Measurements from ENCODE around the gene ABCC11. TPM values are rescaled to one million over a fixed set of nuclear protein-coding genes. Genes with fewer than 3 reads are reported as not detected.

The ABCC11 gene
- total RNA-seq, 4 donors from 2014 or later: 0.09 to 0.57 (median 0.19) TPM; not detected in 1

- 57 to 59% methylated on average over 1 to 3 of the region's 9 CpGs for WGBS, 2 donors
- Histone ChIP-seq H3K27ac (no peak overlapping the region), H3K36me3 (no peaks in the 10 kb centered on the region), H3K4me1 (no peaks in the 10 kb centered on the region), H3K27me3 (peaks cover 0 to 45% (median 0%) of the 10 kb centered on the region in 4 donors), H3K4me3 (no peak overlapping the region), H3K9me3 (no peaks in the 10 kb centered on the region)
- TF ChIP-seq CTCF (IDR thresholded peaks at IDR 0.05): no peak
- no peak for TF ChIP-seq POLR2A (IDR thresholded peaks at IDR 0.05)
- no peak for DNase-seq
- intact Hi-C loops (cut with DNase I): no loop called here
Observed at GRCh38 chr16:48180868-48181480, 66.4 kb downstream of the ABCC11 start.

- intact Hi-C loops (cut with DNase I): no loop called here
- Histone ChIP-seq H3K27ac (no peak overlapping the region), H3K27me3 (peaks cover 0 to 48% (median 0%) of the 10 kb centered on the region in 4 donors), H3K4me1 (no peaks in the 10 kb centered on the region), H3K9me3 (no peaks in the 10 kb centered on the region), H3K36me3 (no peaks in the 10 kb centered on the region), H3K4me3 (no peak overlapping the region)
- 80% methylated on average over 16 of the region's 20 CpGs for WGBS, 2 donors
- no peak for TF ChIP-seq POLR2A (IDR thresholded peaks at IDR 0.05)
- TF ChIP-seq CTCF (IDR thresholded peaks at IDR 0.05): no peak
- no peak for DNase-seq
Observed at GRCh38 chr16:48176635-48177408, 70.5 kb downstream of the ABCC11 start.

- no peak for TF ChIP-seq POLR2A (IDR thresholded peaks at IDR 0.05)
- TF ChIP-seq CTCF (IDR thresholded peaks at IDR 0.05): no peak
- Histone ChIP-seq H3K4me1 (no peaks in the 10 kb centered on the region), H3K27ac (no peak overlapping the region), H3K9me3 (no peaks in the 10 kb centered on the region), H3K36me3 (no peaks in the 10 kb centered on the region), H3K27me3 (peaks cover 0 to 25% (median 0%) of the 10 kb centered on the region in 4 donors), H3K4me3 (no peak overlapping the region)
- WGBS, 2 donors: 60 to 70% methylated on average over 1 of the region's 1 CpG
- intact Hi-C loops (cut with DNase I): no loop called here
- no peak for DNase-seq
Observed at GRCh38 chr16:48173889-48174288, 73.5 kb downstream of the ABCC11 start.

DNA sequence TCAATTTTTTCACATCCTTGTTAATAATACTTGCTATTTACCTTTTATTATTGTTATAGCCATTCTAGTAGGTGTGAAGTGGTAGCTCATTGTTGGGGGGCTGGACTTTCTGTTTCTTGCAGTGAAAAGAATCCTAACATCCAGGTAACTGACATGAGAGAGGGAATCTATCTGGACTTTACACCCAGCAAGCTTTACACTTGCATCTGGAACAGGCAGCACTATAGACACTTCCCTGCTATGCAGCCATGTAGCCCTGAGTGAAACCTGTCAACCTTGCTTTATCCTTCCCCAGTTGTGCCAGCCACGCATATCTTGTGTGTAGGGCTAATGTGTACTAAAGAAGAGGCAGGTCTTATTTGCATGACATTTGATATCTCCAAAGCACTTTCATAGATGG, 74.7 kb downstream of the ABCC11 start:
- no peaks in the 10 kb centered on the region for H3K36me3 ChIP-seq
- no peak for DNase-seq
- TF ChIP-seq CTCF (IDR thresholded peaks at IDR 0.05) (no peak), POLR2A (IDR thresholded peaks at IDR 0.05) (no peak)
- H3K27me3 ChIP-seq: peaks cover 0 to 18% (median 0%) of the 10 kb centered on the region in 4 donors
- 60 to 76% methylated on average over 1 of the region's 1 CpG for WGBS, 2 donors
- H3K4me1 ChIP-seq: no peaks in the 10 kb centered on the region
- H3K4me3 ChIP-seq: no peak overlapping the region
- intact Hi-C loops (cut with DNase I): no loop called here
- H3K27ac ChIP-seq: no peak overlapping the region
- H3K9me3 ChIP-seq: no peaks in the 10 kb centered on the region

DNA sequence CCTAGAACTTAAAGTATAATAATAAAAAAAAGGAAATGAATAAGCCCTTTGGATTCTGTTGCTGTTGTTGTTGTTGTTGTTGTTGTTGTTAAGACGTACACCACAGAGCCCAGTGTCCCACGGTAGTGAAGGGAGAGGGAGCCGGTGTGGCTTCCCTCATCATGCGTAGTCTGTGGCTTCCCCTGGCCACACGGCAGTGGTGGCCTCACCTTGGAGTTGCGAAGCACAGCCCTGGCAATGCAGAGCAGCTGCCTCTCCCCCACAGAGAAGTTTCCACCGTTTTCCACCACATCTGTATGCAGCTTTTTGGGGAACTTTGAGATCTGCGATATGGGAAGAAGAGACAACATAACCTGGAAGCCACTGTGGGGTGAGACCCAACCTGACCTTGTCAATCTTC, 77.4 kb downstream of the ABCC11 start:
- intact Hi-C loops (cut with DNase I): loop anchor here (10.0 kb wide), 1 partner anchor 1215 kb away; no protein-coding TSS in a partner anchor
- 62 to 85% methylated on average over 8 of the region's 8 CpGs for WGBS, 2 donors

More for the DNA sequence above, 77.4 kb downstream of the ABCC11 start:
- Histone ChIP-seq H3K4me3 (no peak overlapping the region), H3K27me3 (no peaks in the 10 kb centered on the region), H3K9me3 (no peaks in the 10 kb centered on the region), H3K27ac (no peak overlapping the region), H3K4me1 (peaks cover 0 to 6% (median 0%) of the 10 kb centered on the region in 3 donors), H3K36me3 (no peaks in the 10 kb centered on the region)
- DNase-seq: no peak
- no peak for TF ChIP-seq CTCF (IDR thresholded peaks at IDR 0.05)
- no peak for TF ChIP-seq POLR2A (IDR thresholded peaks at IDR 0.05)
